K562 (cell line): Measurements from ENCODE around the gene MT1E. TPM values are rescaled to one million over a fixed set of nuclear protein-coding genes. Genes with fewer than 3 reads are reported as not detected.

Experiments used
- ATAC-seq: fragments of 200-7000 bp; cut with Tn5 transposase; 3 replicates; pipeline ENCODE4 v1.9.1; 2020; ENCODE audit warnings: moderate library complexity
- BruUV-seq: library from RNA; stranded (reverse); fragments of 400-500 nt; replicated peaks from 2 replicates; lab custom pipeline; 2021; lab: Mats Ljungman, UMichigan
- CTCF ChIA-PET: fragments of 300-600 bp; formaldehyde crosslinking; extraction: SDS; loops from one replicate; lab custom pipeline; 2021; ENCODE audit warnings: low intra/inter-chr PET ratio; lab: Yijun Ruan, JAX
- POLR2A ChIA-PET: fragments of 300-600, 350-650 bp; sonication (Branson Sonifier 250); formaldehyde crosslinking; extraction: SDS; loops from one replicate; lab custom pipeline; 2021; ENCODE audit warnings: antibody characterized with exemption, inconsistent platforms; lab: Yijun Ruan, JAX
- DNase-seq, 4 experiments: peaks; one replicate each; pipeline versions ENCODE4 v3.0.0 to v3.0.0-alpha.2; 2011 to 2018; ENCODE audit warnings: low spot score in 3 of 4, mixed read lengths in 3 of 4; ENCODE audit errors: extremely low read depth in 1 of 4
- FAIRE-seq: peaks from 2 replicates; lab custom pipeline; 2011; peaks lifted over from hg19 to GRCh38; lab: Jason Lieb, UNC
- H2AFZ ChIP-seq: 2 replicates; pipeline ENCODE4 v1.6.0; 2011; ENCODE audit warnings: low read depth, low read length, control low read depth, inconsistent platforms
- H3K27ac ChIP-seq: fragments of 200-600 bp; 3 replicates; pipeline ENCODE4 v1.8.0; 2011; ENCODE audit warnings: low read depth, mild to moderate bottlenecking, control low read depth, inconsistent platforms, low read length, moderate library complexity, mixed read lengths; ENCODE audit errors: extremely low read depth
- H3K27me3 ChIP-seq, 2 experiments: fragments of 300-600 bp in 1 of 2; 2 replicates in 1 of 2; 3 replicates in 1 of 2; pipeline versions ENCODE4 v1.6.0 to v1.8.0; 2011; ENCODE audit warnings: inconsistent platforms in 2 of 2, low read length in 2 of 2, mild to moderate bottlenecking in 1 of 2, mixed read lengths in 1 of 2, moderate library complexity in 1 of 2; ENCODE audit not compliant: control insufficient read depth in 2 of 2, insufficient read depth in 2 of 2
- H3K36me3 ChIP-seq: fragments of 300-600 bp; 3 replicates; pipeline ENCODE4 v1.8.0; 2011; ENCODE audit warnings: mild to moderate bottlenecking, low read length, inconsistent platforms; ENCODE audit not compliant: control insufficient read depth, insufficient read depth
- H3K4me1 ChIP-seq, 2 experiments: fragments of 200-600 bp in 1 of 2; replicated peaks in 1 of 2; 2 replicates in 1 of 2; 3 replicates in 1 of 2; pipeline versions ENCODE4 v1.5.1 to v1.8.0; 2011; ENCODE audit warnings: inconsistent platforms in 2 of 2, low read length in 2 of 2, mild to moderate bottlenecking in 1 of 2, mixed read lengths in 1 of 2, moderate library complexity in 1 of 2; ENCODE audit not compliant: control insufficient read depth in 2 of 2, insufficient read depth in 2 of 2
- H3K4me2 ChIP-seq: 2 replicates; pipeline ENCODE4 v1.6.1; 2011; ENCODE audit warnings: low read length, control low read depth, inconsistent platforms, mixed read lengths; ENCODE audit not compliant: insufficient read depth
- H3K4me3 ChIP-seq: fragments of 200-600 bp; sonication (generic), shearing (Covaris generic); 2 replicates; pipeline ENCODE4 v1.5.1; 2016; ENCODE audit warnings: control low read depth, inconsistent platforms
- H3K79me2 ChIP-seq: fragments of 200-600 bp; 3 replicates; pipeline ENCODE4 v1.8.0; 2011; ENCODE audit warnings: low read length, inconsistent platforms; ENCODE audit not compliant: control insufficient read depth, insufficient read depth
- H3K9ac ChIP-seq, 2 experiments: 2 replicates each; pipeline versions ENCODE4 v1.6.0 to v1.6.1; 2011; ENCODE audit warnings: low read depth in 2 of 2, low read length in 2 of 2, control low read depth in 1 of 2, inconsistent platforms in 1 of 2, mild to moderate bottlenecking in 1 of 2, mixed read lengths in 1 of 2; ENCODE audit not compliant: insufficient read depth in 1 of 2
- H3K9me1 ChIP-seq: one replicate; pipeline ENCODE4 v1.6.0; 2011; ENCODE audit warnings: inconsistent platforms, mild to moderate bottlenecking, low read length, moderate library complexity; ENCODE audit not compliant: control insufficient read depth, insufficient read depth
- H3K9me3 ChIP-seq: replicated peaks from 2 replicates; pipeline ENCODE4 v1.5.1; 2011; ENCODE audit warnings: low read depth, low read length, inconsistent platforms; ENCODE audit not compliant: control insufficient read depth, insufficient read depth
- H4K20me1 ChIP-seq: replicated peaks from 2 replicates; pipeline ENCODE4 v1.6.1; 2011; ENCODE audit warnings: low read length, inconsistent platforms, mixed read lengths; ENCODE audit not compliant: control insufficient read depth, insufficient read depth
- ARNT ChIP-seq, 2 experiments: fragments of 450-650 bp; IDR thresholded peaks; 2 replicates each; pipeline ENCODE4 v1.6.1; 2016; ENCODE audit warnings: mild to moderate bottlenecking in 1 of 2
- BDP1 ChIP-seq: IDR thresholded peaks from 3 replicates; pipeline ENCODE4 v1.6.1; 2011; ENCODE audit not compliant: insufficient read length, insufficient read depth
- CLOCK ChIP-seq: fragments of 250-450 bp; sonication (Bioruptor Pico); IDR thresholded peaks from 2 replicates; pipeline ENCODE4 v1.4.0; 2020; ENCODE audit warnings: mild to moderate bottlenecking, moderate library complexity, borderline replicate concordance
- DMBX1 ChIP-seq: fragments of 250-450 bp; sonication (Bioruptor Pico); IDR thresholded peaks from 2 replicates; pipeline ENCODE4 v1.8.0; 2022; ENCODE audit warnings: inconsistent platforms, mild to moderate bottlenecking, moderate library complexity, borderline replicate concordance
- GABPB2 ChIP-seq: fragments of 250-450 bp; sonication (Bioruptor Pico); conservative IDR thresholded peaks from 2 replicates; pipeline ENCODE4 v1.5.1; 2021; ENCODE audit warnings: mild to moderate bottlenecking
- RUNX1 ChIP-seq: sonication (generic); IDR thresholded peaks from 2 replicates; pipeline ENCODE4 v1.6.1; 2016; ENCODE audit warnings: antibody characterized with exemption, low read depth
- SAFB ChIP-seq: fragments of 200-400 bp; formaldehyde crosslinking; IDR thresholded peaks from 2 replicates; pipeline ENCODE4 v1.6.1; 2017; ENCODE audit warnings: low read depth, low read length, borderline replicate concordance
- SMARCC2 ChIP-seq: fragments of 450-650 bp; IDR thresholded peaks from 2 replicates; pipeline ENCODE4 v1.6.1; 2017; ENCODE audit warnings: antibody characterized with exemption, moderate library complexity, mild to moderate bottlenecking, low read depth
- SRSF3 ChIP-seq: fragments of 200-400 bp; formaldehyde crosslinking; IDR thresholded peaks from 2 replicates; pipeline ENCODE4 v1.6.1; 2016; ENCODE audit warnings: mild to moderate bottlenecking, low read length, moderate library complexity; ENCODE audit not compliant: insufficient read depth
- ZBTB17 ChIP-seq: fragments of 450-650 bp; formaldehyde crosslinking; IDR thresholded peaks from 2 replicates; pipeline ENCODE4 v1.4.0; 2020; ENCODE audit warnings: mild to moderate bottlenecking
- WGBS: fragments of 100-300 bp; shearing (Covaris generic); methylation state at CpG from one replicate; pipeline ENCODE4 v1.1.6; 2016; ENCODE audit warnings: low coverage, mixed read lengths; ENCODE audit not compliant: insufficient coverage; ENCODE audit errors: missing lambda C conversion rate; 5-methylcytosine and 5-hydroxymethylcytosine counted together
- in situ Hi-C: fragments of 300-500 bp; cut with MboI; formaldehyde crosslinking; loops from 4 replicates; pipeline ENCODE4 v1.15.0; 2018; ENCODE audit warnings: inconsistent platforms, mixed read lengths
- intact Hi-C: fragments of 100-400 bp; cut with micrococcal nuclease; formaldehyde crosslinking; loops from 2 replicates; pipeline ENCODE4 v1.14.2; 2022
- polyA plus RNA-seq, 8 experiments: library from polyadenylated mRNA; depleted of rRNA in 4 of 8; stranded (reverse) in 5 of 8; unstranded in 3 of 8; fragments of >200 nt; fragmentation: Nextera tagmentation in 2 of 8; fragmentation: Illumina TruSeq in 1 of 8; extraction: Ambion mirVana in 2 of 8; extraction: Trizol in 1 of 8; gene quantifications; 2 replicates each; pipeline versions ENCODE4 v1.2.1 to v1.2.3, GENCODE V29; 2011 to 2014; ENCODE audit warnings: inconsistent platforms in 1 of 8, missing spikeins in 1 of 8
- total RNA-seq, 7 experiments: library from RNA; depleted of rRNA in 6 of 7; stranded (reverse); fragments of >200 nt in 6 of 7; fragmentation: Illumina TruSeq in 2 of 7; extraction: Trizol in 2 of 7; gene quantifications; 2 replicates each; pipeline versions ENCODE4 v1.2.1 to v1.2.3, GENCODE V29; 2011 to 2021; ENCODE audit warnings: low replicate concordance in 1 of 7

MT1E gene
- total and polyA plus RNA-seq, 9 of the 15 experiments (the other 6 are each of a cell fraction or from before 2014, with no cell fraction given), result 0.29 to 0.81 (median 0.46) TPM; not detected in 3

GRCh38 chr16:56649271-56649670 is 23.7 kb downstream of the MT1E start:
- ATAC-seq, result no peak
- ChIA-PET CTCF (no interaction called here), POLR2A (interaction anchor here (1.4 kb wide), 1 partner anchor 19 kb away, joined by 4 read pairs; the partner anchor contains the start of gene MT1G)
- no peak for DNase-seq
- no TSS peak for BruUV-seq
- Histone ChIP-seq H3K9me3 (no peaks in the 10 kb centered on the region), H3K4me3 (no peak overlapping the region), H3K9me1 (no peaks in the 10 kb centered on the region), H2AFZ (no peak overlapping the region), H3K4me2 (no peak overlapping the region), H3K79me2 (no peaks in the 10 kb centered on the region), H3K9ac (no peak overlapping the region), H3K27me3 (peaks cover 30 to 66% of the 10 kb centered on the region in 2 experiments; a peak in 4 of 5 replicates), H3K27ac (no peak overlapping the region), H3K4me1 (peaks cover 0 to 5% of the 10 kb centered on the region in 2 experiments; a peak in 1 of 5 replicates), H3K36me3 (no peaks in the 10 kb centered on the region), H4K20me1 (no peaks in the 10 kb centered on the region; the same call in 1 of the 2 replicates)
- in situ Hi-C loops (no loop called here), intact Hi-C loops (no loop called here)
- no peak for FAIRE-seq
- TF ChIP-seq SMARCC2, result no peak
- TF ChIP-seq BDP1, result no peak
- no peak for TF ChIP-seq SAFB
- TF ChIP-seq RUNX1, result no peak
- TF ChIP-seq SRSF3, result no peak
- no peak for TF ChIP-seq DMBX1 (CRISPR knock-in tag)
- no peak for TF ChIP-seq ZBTB17 (CRISPR knock-in tag)
- TF ChIP-seq CLOCK (CRISPR knock-in tag), result no peak
- TF ChIP-seq GABPB2 (CRISPR knock-in tag), result no peak
- no peak for TF ChIP-seq ARNT (IDR thresholded peaks at IDR 0.05)
- 0% methylated on average over 2 of the region's 2 CpGs for WGBS
